Endothelial cell of umbilical vein (primary cell): ENCODE data around the gene PFKP. TPM values are rescaled to one million over a fixed set of nuclear protein-coding genes. Genes with fewer than 3 reads are reported as not detected.
A peak's percentile ranks its signal among the peaks of the same experiment; 100 is the strongest.

Experiments used
- BruUV-seq: library from RNA; stranded (reverse); fragments of 400-500 nt; replicated peaks from 2 replicates; lab custom pipeline; 2021; lab: Mats Ljungman, UMichigan
- CTCF ChIA-PET: fragments of 300-600, 350-600 bp; sonication (Branson Sonifier 250); formaldehyde crosslinking; loops from one replicate; lab custom pipeline; 2021; ENCODE audit warnings: antibody characterized with exemption, inconsistent platforms; lab: Charles Lee
- POLR2A ChIA-PET: fragments of 300-600, 350-600 bp; sonication (Branson Sonifier 250); formaldehyde crosslinking; loops from one replicate; lab custom pipeline; 2021; ENCODE audit warnings: antibody characterized with exemption, inconsistent platforms; lab: Charles Lee
- DNase-seq: peaks from one replicate; pipeline ENCODE4 v3.0.0-alpha.2; 2011; ENCODE audit warnings: low read depth, low spot score
- FAIRE-seq: peaks from 2 replicates; lab custom pipeline; 2011; peaks lifted over from hg19 to GRCh38; lab: Jason Lieb, UNC
- H2AFZ ChIP-seq: 2 replicates; pipeline ENCODE4 v1.6.0; 2012; ENCODE audit warnings: low read depth, low read length, control low read depth, inconsistent platforms
- H3K27ac ChIP-seq: 2 replicates; pipeline ENCODE4 v1.5.1; 2011; ENCODE audit warnings: low read depth, mild to moderate bottlenecking, control low read depth, low read length, moderate library complexity; ENCODE audit not compliant: insufficient read depth
- H3K27me3 ChIP-seq, 2 experiments: 2 replicates each; pipeline versions ENCODE4 v1.6.0 to v1.6.1; 2011; ENCODE audit warnings: low read length in 2 of 2, mixed read lengths in 1 of 2; ENCODE audit not compliant: control insufficient read depth in 2 of 2, insufficient read depth in 2 of 2
- H3K36me3 ChIP-seq, 2 experiments: 2 replicates in 1 of 2; 3 replicates in 1 of 2; pipeline ENCODE4 v1.5.1; 2011; ENCODE audit warnings: low read length in 2 of 2, mild to moderate bottlenecking in 1 of 2, moderate library complexity in 1 of 2; ENCODE audit not compliant: control insufficient read depth in 2 of 2, insufficient read depth in 2 of 2; ENCODE audit errors: extremely low read depth in 1 of 2
- H3K4me1 ChIP-seq: 3 replicates; pipeline ENCODE4 v1.5.1; 2011; ENCODE audit warnings: mild to moderate bottlenecking, low read length; ENCODE audit not compliant: control insufficient read depth, insufficient read depth; ENCODE audit errors: extremely low read depth
- H3K4me2 ChIP-seq: 2 replicates; pipeline ENCODE4 v1.6.1; 2011; ENCODE audit warnings: low read length, control low read depth, mixed read lengths; ENCODE audit not compliant: insufficient read depth
- H3K4me3 ChIP-seq, 3 experiments: fragments of 200-600 bp in 1 of 3; sonication (generic), shearing (Covaris generic) in 1 of 3; replicated peaks in 1 of 3; 2 replicates each; pipeline ENCODE4 v1.5.1; 2011 to 2016; ENCODE audit warnings: control low read depth in 3 of 3, low read length in 3 of 3, mild to moderate bottlenecking in 2 of 3, inconsistent platforms in 1 of 3, low read depth in 1 of 3, moderate library complexity in 1 of 3; ENCODE audit not compliant: insufficient read depth in 1 of 3
- H3K79me2 ChIP-seq: 2 replicates; pipeline ENCODE4 v1.6.0; 2012; ENCODE audit warnings: low read length, inconsistent platforms; ENCODE audit not compliant: control insufficient read depth, insufficient read depth
- H3K9ac ChIP-seq: replicated peaks from 2 replicates; pipeline ENCODE3; 2011; ENCODE audit warnings: low read length, control low read depth; ENCODE audit not compliant: insufficient read depth; ENCODE audit errors: extremely low read depth
- H3K9me1 ChIP-seq: replicated peaks from 3 replicates; pipeline ENCODE4 v1.6.0; 2011; ENCODE audit warnings: mild to moderate bottlenecking, low read length; ENCODE audit not compliant: control insufficient read depth, insufficient read depth; ENCODE audit errors: extremely low read depth
- H3K9me3 ChIP-seq: replicated peaks from 2 replicates; pipeline ENCODE4 v1.5.1; 2012; ENCODE audit warnings: low read length, inconsistent platforms; ENCODE audit not compliant: control insufficient read depth, insufficient read depth
- H4K20me1 ChIP-seq: replicated peaks from 2 replicates; pipeline ENCODE3; 2011; ENCODE audit warnings: mild to moderate bottlenecking, low read length; ENCODE audit not compliant: control insufficient read depth, insufficient read depth; ENCODE audit errors: extremely low read depth
- CTCF ChIP-seq, 2 donors: IDR thresholded peaks; 1 replicate in 1 of 2; 2 replicates in 1 of 2; pipeline ENCODE4 v1.5.1; 2011; ENCODE audit warnings: low read length in 2 of 2, mild to moderate bottlenecking in 2 of 2, moderate library complexity in 2 of 2, control low read depth in 1 of 2, inconsistent platforms in 1 of 2, low read depth in 1 of 2; ENCODE audit not compliant: insufficient read depth in 1 of 2; ENCODE audit errors: extremely low read depth in 1 of 2
- EZH2 ChIP-seq: IDR thresholded peaks from 2 replicates; pipeline ENCODE4 v1.6.1; 2012; ENCODE audit warnings: borderline replicate concordance, low read depth, mild to moderate bottlenecking, moderate library complexity, low read length, inconsistent platforms; ENCODE audit not compliant: severe bottlenecking
- FOS ChIP-seq: IDR thresholded peaks from 2 replicates; pipeline ENCODE4 v1.6.1; 2011; ENCODE audit warnings: mild to moderate bottlenecking, low read length, moderate library complexity, borderline replicate concordance; ENCODE audit not compliant: insufficient read depth
- GATA2 ChIP-seq: IDR thresholded peaks from 2 replicates; pipeline ENCODE4 v1.7.0; 2011; ENCODE audit warnings: low read depth, mild to moderate bottlenecking, moderate library complexity, mixed read lengths, low read length; ENCODE audit not compliant: insufficient read length, insufficient read depth
- JUN ChIP-seq: IDR thresholded peaks from 2 replicates; pipeline ENCODE4 v1.6.1; 2011; ENCODE audit warnings: borderline replicate concordance, low read depth; ENCODE audit not compliant: insufficient read length, insufficient read depth
- MAX ChIP-seq: IDR thresholded peaks from 2 replicates; pipeline ENCODE4 v1.6.1; 2011; ENCODE audit not compliant: insufficient read depth, insufficient read length
- MYC ChIP-seq: IDR thresholded peaks from one replicate; pipeline ENCODE4 v1.6.1; 2011; ENCODE audit warnings: mild to moderate bottlenecking, low read depth, low read length
- POLR2A ChIP-seq: IDR thresholded peaks from 2 replicates; pipeline ENCODE4 v1.6.1; 2012; ENCODE audit warnings: low read depth, mild to moderate bottlenecking, control low read depth, low read length
- POLR2AphosphoS5 ChIP-seq: IDR thresholded peaks from 2 replicates; pipeline ENCODE4 v1.6.1; 2012; ENCODE audit warnings: low read depth, mild to moderate bottlenecking, control low read depth, low read length, moderate library complexity; ENCODE audit not compliant: insufficient read depth
- dilution Hi-C: fragments of 300-500 bp; cut with MboI; formaldehyde crosslinking; loops from one replicate; pipeline ENCODE4 v1.15.0; 2019; ENCODE audit warnings: low sequenced_read_pairs; ENCODE audit not compliant: extremely low pct_ligation_motif_present
- intact Hi-C: fragments of 100-400 bp; cut with micrococcal nuclease; formaldehyde crosslinking; loops from one replicate; pipeline ENCODE4 v1.10.0; 2022
- polyA plus RNA-seq, 4 experiments: library from polyadenylated mRNA; depleted of rRNA in 3 of 4; stranded (reverse) in 3 of 4; unstranded in 1 of 4; fragments of >200 nt; gene quantifications; 2 replicates each; pipeline versions ENCODE4 v1.2.1 to v1.2.3, GENCODE V29; 2011 to 2012; ENCODE audit warnings: missing spikeins in 1 of 4
- total RNA-seq: library from RNA; stranded (reverse); gene quantifications from 2 replicates; pipeline ENCODE4 v1.2.3, GENCODE V29; 2021

Gene PFKP
- total and polyA plus RNA-seq, 2 donors (not counting 3 experiments of a cell fraction or from before 2014, with no cell fraction given), result 185 to 359 TPM

GRCh38 chr10:3072641-3073360, 5.5 kb downstream of the PFKP start:
- no TSS peak for BruUV-seq
- no peaks in the 10 kb centered on the region for H3K9me3 ChIP-seq
- H3K27me3 ChIP-seq, result no peaks in the 10 kb centered on the region
- H3K9ac ChIP-seq, result no peak overlapping the region
- ChIA-PET CTCF (interaction anchor here (1.4 to 2.3 kb wide), 2 partner anchors 18 to 25 kb away, joined by 3 to 14 read pairs; no protein-coding TSS in a partner anchor), POLR2A (no interaction called here)
- H3K4me1 ChIP-seq, result peaks cover 39% of the 10 kb centered on the region
- FAIRE-seq (peak; percentile 18), DNase-seq (no peak)
- H3K4me2 ChIP-seq, result no peak overlapping the region
- TF ChIP-seq JUN (no peak), EZH2 (no peak), CTCF (IDR thresholded peaks at IDR 0.05; ENCODE audit: extremely low read depth in 1 of 2, insufficient read depth in 1 of 2, low read depth in 1 of 2, low read length in 2 of 2) (no peak), GATA2 (no peak), MYC (no peak), FOS (no peak), POLR2AphosphoS5 (no peak), MAX (no peak), POLR2A (no peak)
- peaks cover 4 to 10% of the 10 kb centered on the region in 2 experiments for H3K36me3 ChIP-seq
- H3K4me3 ChIP-seq, result no peak overlapping the region
- no peaks in the 10 kb centered on the region for H3K9me1 ChIP-seq
- no peaks in the 10 kb centered on the region for H4K20me1 ChIP-seq
- peaks cover 95% of the 10 kb centered on the region for H3K79me2 ChIP-seq
- H3K27ac ChIP-seq, result peak overlapping the region; percentile 63
- intact Hi-C loops (no loop called here), dilution Hi-C loops (no loop called here)
- H2AFZ ChIP-seq, result no peak overlapping the region
